Measurements from ENCODE around the gene CENPT.
A peak's percentile ranks its signal among the peaks of the same experiment; 100 is the strongest.

CENPT gene

GRCh38 chr16:67847064-67847861, at the start of gene CENPT:
Gene CENPT (minus strand): TSS chr16:67847693. CDS start chr16:67833859, 13,834 bp downstream.
- DNase-seq = no peak

GRCh38 chr16:67897231-67897630, 49.7 kb upstream of the CENPT start:
- DNase-seq = no peak

DNA sequence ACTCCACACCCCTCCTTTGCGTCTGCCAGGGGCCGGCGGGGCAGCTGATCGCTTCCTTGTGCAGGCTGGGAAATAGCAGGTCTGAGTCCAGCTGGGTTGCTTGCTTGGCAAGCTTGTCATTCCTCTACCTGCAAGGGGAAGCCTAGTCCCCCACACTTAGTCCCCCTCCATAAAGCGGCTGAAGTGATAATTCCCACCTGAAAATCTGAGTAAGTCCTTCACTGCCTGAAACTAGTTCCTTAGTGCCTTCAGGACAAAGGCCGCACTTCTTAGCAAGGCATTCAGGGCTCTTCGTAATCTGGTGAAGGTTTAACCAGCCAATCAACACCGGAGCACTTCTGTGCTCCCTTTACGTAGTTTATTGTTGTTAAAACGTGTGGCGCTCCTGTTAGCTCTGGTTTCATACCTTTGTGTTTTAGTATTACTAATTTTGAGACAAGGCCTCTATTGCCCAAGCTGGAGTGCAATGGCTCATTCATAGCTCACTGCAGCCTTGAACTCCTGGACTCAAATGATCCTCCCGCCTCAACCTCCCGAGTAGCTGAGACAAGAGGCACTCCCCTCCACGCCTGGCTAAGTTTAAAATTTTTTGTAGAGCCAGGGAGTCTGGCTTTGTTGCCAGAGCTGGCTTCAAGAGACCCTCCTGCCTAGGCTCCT, 46.4 kb upstream of the CENPT start:
- DNase-seq = no peak

- DNase-seq = peak; percentile 94
These were observed 45.6 kb upstream of the CENPT start, which contains the start of gene PSKH1 for GRCh38 chr16:67892899-67893742. Gene PSKH1 (plus strand): TSS chr16:67893254. CDS start chr16:67908750, 15,496 bp downstream.

- no peak for DNase-seq
These were observed 44.9 kb upstream of the CENPT start for GRCh38 chr16:67892375-67892774.

GRCh38 chr16:67888331-67888730, 40.8 kb upstream of the CENPT start:
- no peak for DNase-seq

- no peak for DNase-seq
These were observed 38.9 kb upstream of the CENPT start for GRCh38 chr16:67886387-67886786.

- no peak for DNase-seq
These were observed 38.5 kb upstream of the CENPT start for GRCh38 chr16:67885976-67886375.

DNA sequence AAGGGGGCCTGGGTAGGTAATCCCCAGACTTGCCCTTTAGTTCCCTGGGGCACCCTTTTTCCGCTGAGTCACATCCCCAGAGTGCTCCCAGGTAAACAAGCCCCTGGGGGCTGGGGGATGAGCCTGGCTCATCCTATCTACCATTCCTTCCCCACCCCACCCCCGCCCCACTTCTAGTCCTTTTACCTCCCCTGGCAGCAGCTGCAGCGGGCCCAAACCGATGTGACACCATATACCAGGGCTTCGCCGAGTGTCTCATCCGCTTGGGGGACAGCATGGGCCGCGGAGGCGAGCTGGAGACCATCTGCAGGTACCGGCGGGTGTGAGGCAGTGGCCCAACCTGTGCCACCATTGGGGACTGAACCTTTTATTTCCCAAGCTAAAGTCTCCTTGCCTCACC, 38.1 kb upstream of the CENPT start:
- DNase-seq = no peak

DNA sequence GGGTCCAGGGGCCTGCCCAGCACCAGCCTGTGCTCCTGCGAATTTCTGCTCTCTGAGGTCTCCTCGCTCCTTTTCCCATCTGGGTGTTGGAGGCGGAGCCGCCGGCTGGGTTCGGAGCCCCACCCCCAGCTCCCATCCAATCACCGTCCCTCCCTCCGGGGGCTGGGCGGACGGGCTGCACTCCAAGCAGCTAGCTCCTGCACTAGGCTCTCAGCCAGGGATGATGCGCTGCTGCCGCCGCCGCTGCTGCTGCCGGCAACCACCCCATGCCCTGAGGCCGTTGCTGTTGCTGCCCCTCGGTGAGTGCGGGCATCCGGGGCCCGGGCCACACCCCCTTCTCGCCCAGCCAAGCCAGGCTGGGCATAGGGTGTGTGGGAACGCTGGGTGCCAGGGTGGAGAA, 37.2 kb upstream of the CENPT start, which contains the start of gene NRN1L:
Gene NRN1L (plus strand): TSS at position 202 of the 400 bp plus-strand sequence. CDS start 19 bp downstream, at position 221.
- no peak for DNase-seq

- DNase-seq = peak; percentile 78
These were observed 36.4 kb upstream of the CENPT start for GRCh38 chr16:67883872-67884261.

DNA sequence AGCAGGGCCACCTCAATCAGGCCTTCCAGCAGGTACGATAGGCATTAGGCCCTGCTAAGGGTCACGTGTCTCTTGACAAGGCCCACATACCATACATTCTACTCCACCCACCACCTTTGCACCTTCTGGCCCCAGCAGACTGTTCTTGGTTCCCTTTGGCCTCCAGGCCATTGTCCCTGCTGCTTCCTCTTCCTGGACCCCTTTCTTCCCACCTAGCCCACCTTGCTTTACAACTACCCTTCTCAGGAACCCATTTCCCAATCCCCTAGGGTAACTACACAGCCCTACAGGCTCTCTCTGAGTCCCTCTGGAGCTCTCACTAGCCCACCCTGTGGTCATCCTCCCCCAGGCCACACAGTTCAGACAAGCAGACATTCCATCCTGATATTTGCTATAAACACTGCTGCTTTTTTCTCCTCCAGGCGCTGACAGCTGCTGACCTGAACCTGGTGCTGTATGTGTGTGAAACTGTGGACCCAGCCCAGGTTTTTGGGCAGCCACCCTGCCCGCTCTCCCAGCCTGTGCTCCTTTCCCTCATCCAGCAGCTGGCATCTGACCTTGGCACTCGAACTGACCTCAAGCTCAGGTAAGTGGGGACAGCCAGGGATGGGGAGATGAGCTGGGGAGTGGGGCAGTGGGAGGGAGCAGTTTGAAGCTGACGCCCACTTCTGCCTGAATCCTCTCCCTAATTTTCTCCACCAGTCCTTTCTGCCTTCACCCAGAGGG, 35.8 kb upstream of the CENPT start:
- DNase-seq = no peak

DNA sequence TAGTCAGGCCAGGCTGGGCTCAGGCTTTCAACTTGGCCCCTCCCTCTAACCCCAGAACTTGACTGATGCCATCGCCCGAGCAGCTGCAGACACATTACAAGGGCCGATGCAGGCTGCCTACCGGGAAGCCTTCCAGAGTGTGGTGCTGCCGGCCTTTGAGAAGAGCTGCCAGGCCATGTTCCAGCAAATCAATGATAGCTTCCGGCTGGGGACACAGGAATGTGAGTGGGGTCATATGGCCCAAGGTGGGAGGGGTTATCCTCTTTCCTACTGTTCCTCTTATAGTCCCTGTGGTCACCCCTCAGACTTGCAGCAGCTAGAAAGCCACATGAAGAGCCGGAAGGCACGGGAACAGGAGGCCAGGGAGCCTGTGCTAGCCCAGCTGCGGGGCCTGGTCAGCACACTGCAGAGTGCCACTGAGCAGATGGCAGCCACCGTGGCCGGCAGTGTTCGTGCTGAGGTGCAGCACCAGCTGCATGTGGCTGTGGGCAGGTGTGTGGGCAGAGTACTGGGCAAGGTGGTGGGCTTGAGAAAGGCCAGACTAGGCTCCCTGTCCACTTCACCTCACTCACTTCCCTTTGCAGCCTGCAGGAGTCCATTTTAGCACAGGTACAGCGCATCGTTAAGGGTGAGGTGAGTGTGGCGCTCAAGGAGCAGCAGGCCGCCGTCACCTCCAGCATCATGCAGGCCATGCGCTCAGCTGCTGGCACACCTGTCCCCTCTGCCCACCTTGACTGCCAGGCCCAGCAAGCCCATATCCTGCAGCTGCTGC, 35.1 kb upstream of the CENPT start:
- DNase-seq = no peak

GRCh38 chr16:67881621-67882161, 34.2 kb upstream of the CENPT start:
- DNase-seq = no peak

DNA sequence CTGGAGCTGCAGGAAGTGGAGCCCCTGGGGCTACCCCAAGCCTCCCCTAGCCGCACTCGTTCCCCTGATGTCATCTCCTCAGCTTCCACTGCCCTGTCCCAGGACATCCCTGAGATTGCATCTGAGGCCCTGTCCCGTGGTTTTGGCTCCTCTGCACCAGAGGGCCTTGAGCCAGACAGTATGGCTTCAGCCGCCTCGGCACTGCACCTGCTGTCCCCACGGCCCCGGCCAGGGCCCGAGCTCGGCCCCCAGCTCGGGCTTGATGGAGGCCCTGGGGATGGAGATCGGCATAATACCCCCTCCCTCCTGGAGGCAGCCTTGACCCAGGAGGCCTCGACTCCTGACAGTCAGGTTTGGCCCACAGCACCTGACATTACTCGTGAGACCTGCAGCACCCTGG, 33.1 kb upstream of the CENPT start:
- no peak for DNase-seq

GRCh38 chr16:67879936-67880335, 32.4 kb upstream of the CENPT start:
- no peak for DNase-seq

DNA sequence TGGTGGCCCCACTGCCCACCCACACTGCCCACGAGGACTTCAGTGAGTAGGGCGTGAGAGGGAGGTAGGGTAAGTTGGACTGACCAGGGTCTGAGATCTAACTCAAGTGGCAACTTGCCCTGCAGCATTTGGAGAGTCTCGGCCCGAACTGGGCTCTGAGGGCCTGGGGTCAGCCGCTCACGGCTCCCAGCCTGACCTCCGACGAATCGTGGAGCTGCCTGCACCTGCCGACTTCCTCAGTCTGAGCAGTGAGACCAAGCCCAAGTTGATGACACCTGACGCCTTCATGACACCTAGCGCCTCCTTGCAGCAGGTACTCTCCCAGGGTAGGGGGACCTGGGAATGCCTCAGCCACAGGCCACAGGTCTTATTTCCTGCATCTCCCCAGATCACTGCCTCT, 32.0 kb upstream of the CENPT start:
- no peak for DNase-seq

DNA sequence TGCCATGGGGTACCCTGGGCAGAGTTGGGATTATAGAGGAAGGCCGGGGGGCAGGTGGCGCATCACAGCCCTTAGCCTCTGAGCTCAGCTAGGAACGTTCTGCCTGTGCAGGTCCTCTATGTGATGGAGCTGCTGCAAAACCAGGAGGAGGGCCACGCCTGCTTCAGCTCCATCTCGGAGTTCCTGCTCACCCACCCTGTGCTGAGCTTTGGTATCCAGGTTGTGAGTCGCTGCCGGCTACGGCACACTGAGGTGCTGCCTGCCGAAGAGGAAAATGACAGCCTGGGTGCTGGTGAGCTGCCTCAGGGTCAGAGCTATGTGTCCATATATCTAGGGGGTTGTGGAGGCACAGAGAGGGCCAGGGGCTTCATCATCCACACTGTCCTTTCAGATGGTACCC, 31.4 kb upstream of the CENPT start:
- no peak for DNase-seq

GRCh38 chr16:67878232-67878631, 30.7 kb upstream of the CENPT start:
- DNase-seq = no peak

DNA sequence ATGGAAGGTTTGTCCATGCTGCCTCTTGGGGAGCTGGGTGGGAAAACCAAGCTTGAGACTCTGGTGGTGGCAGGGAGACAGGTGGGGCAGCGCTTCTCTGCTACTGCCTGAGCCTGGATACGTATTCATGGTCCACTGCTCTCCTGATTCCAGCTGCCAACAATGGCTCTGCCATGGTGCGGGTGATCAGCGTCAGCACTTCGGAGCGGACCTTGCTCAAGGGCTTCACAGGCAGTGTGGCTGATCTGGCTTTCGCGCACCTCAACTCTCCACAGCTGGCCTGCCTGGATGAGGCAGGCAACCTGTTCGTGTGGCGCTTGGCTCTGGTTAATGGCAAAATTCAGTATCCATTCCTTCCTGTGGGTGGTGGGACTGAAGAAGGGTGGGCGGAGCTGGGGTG, 29.6 kb upstream of the CENPT start:
- no peak for DNase-seq

- DNase-seq = no peak
These were observed 26.9 kb upstream of the CENPT start for GRCh38 chr16:67874372-67874771.
